Right kidney (tissue), 1 donor: ENCODE measurements around the gene DPH1.

Experiments used
- DNase-seq: peaks from one replicate; pipeline ENCODE4 v3.0.0-alpha.2; 2016

DPH1 gene

GRCh38 chr17:2025622-2026309 is 4.2 kb upstream of the DPH1 start:
- DNase-seq: peak; percentile 74

- no peak for DNase-seq
Measured at GRCh38 chr17:2027528-2028233, 2.3 kb upstream of the DPH1 start.

GRCh38 chr17:2028234-2028614 is 1.7 kb upstream of the DPH1 start:
- DNase-seq: no peak

- no peak for DNase-seq
Measured at GRCh38 chr17:2028737-2029136, 1.2 kb upstream of the DPH1 start.

- DNase-seq: no peak
Measured at GRCh38 chr17:2030779-2031163, 818 bp downstream of the DPH1 start.

- DNase-seq: no peak
Measured at GRCh38 chr17:2033153-2033552, 3.2 kb downstream of the DPH1 start.

- no peak for DNase-seq
Measured at GRCh38 chr17:2034157-2034556, 4.2 kb downstream of the DPH1 start.

- no peak for DNase-seq
Measured at GRCh38 chr17:2034806-2035540, 5.0 kb downstream of the DPH1 start.

- DNase-seq: no peak
Measured at GRCh38 chr17:2035541-2036488, 5.9 kb downstream of the DPH1 start.

GRCh38 chr17:2037155-2037554 is 7.2 kb downstream of the DPH1 start:
- DNase-seq: no peak

- no peak for DNase-seq
Measured at GRCh38 chr17:2040219-2040827, 10.4 kb downstream of the DPH1 start.

GRCh38 chr17:2040942-2041560 is 11.1 kb downstream of the DPH1 start:
- no peak for DNase-seq

GRCh38 chr17:2041561-2042389 is 11.8 kb downstream of the DPH1 start, which contains the start of gene OVCA2:
TSS of gene OVCA2 (plus strand) at chr17:2042022. CDS start at chr17:2042048, 26 bp downstream.
- peak; percentile 96 for DNase-seq

GRCh38 chr17:2042390-2042847 is 12.5 kb downstream of the DPH1 start:
- no peak for DNase-seq

GRCh38 chr17:2042933-2043332 is 13.0 kb downstream of the DPH1 start:
- DNase-seq: no peak

- DNase-seq: no peak
Measured at GRCh38 chr17:2043785-2044184, 13.8 kb downstream of the DPH1 start.

- DNase-seq: no peak
Measured at GRCh38 chr17:2044263-2044894, 14.4 kb downstream of the DPH1 start.

- DNase-seq: no peak
Measured at GRCh38 chr17:2047590-2047989, 17.6 kb downstream of the DPH1 start.

- DNase-seq: no peak
Measured at GRCh38 chr17:2048805-2049204, 18.9 kb downstream of the DPH1 start.
